Esophagus muscularis mucosa (tissue), 4 donors: ENCODE results near the gene TFAP2A. TPM values are rescaled to one million over a fixed set of nuclear protein-coding genes. Genes with fewer than 3 reads are reported as not detected.
A peak's percentile ranks its signal among the peaks of the same experiment; 100 is the strongest.

Source experiments
- DNase-seq: peaks from one replicate; pipeline ENCODE4 v3.0.0-alpha.2; 2017; ENCODE audit errors: extremely low spot score
- H3K27ac ChIP-seq, 4 donors: fragments of 200-600 bp; sonication (generic); replicated peaks in 1 of 4; 1 replicate in 3 of 4; 2 replicates in 1 of 4; pipeline ENCODE4 v1.5.1; 2016 to 2019; ENCODE audit warnings: mild to moderate bottlenecking in 1 of 4
- H3K27me3 ChIP-seq, 4 donors: fragments of 200-600 bp; sonication (generic); one replicate each; pipeline versions ENCODE4 v1.5.1 to v1.6.0; 2016 to 2019
- H3K36me3 ChIP-seq, 4 donors: fragments of 200-600 bp; sonication (generic); one replicate each; pipeline ENCODE4 v1.5.1; 2016 to 2019
- H3K4me1 ChIP-seq, 4 donors: fragments of 200-600 bp; sonication (generic); one replicate each; pipeline ENCODE4 v1.5.1; 2016 to 2019
- H3K4me3 ChIP-seq, 4 donors: fragments of 200-600 bp; sonication (generic); 1 replicate in 2 of 4; 2 replicates in 2 of 4; pipeline ENCODE4 v1.5.1; 2016 to 2019; ENCODE audit warnings: mild to moderate bottlenecking in 4 of 4, moderate library complexity in 1 of 4
- H3K9me3 ChIP-seq, 4 donors: fragments of 200-600 bp; sonication (generic); 1 replicate in 3 of 4; 2 replicates in 1 of 4; pipeline ENCODE4 v1.5.1; 2016 to 2019
- CTCF ChIP-seq, 3 experiments: fragments of 200-600 bp in 2 of 3; fragments of 450-650 bp in 1 of 3; sonication (generic) in 2 of 3; IDR thresholded peaks; one replicate each; pipeline ENCODE4 v1.5.1; 2017 to 2019; ENCODE audit warnings: antibody characterized with exemption in 3 of 3, mild to moderate bottlenecking in 2 of 3, moderate library complexity in 1 of 3
- EP300 ChIP-seq: sonication (generic); formaldehyde crosslinking; IDR thresholded peaks from one replicate; pipeline ENCODE4 v1.6.1; 2017; ENCODE audit warnings: antibody characterized with exemption
- POLR2A ChIP-seq: fragments of 450-650 bp; IDR thresholded peaks from one replicate; pipeline ENCODE4 v1.6.1; 2017; ENCODE audit warnings: antibody characterized with exemption, moderate library complexity, mild to moderate bottlenecking, low read depth
- POLR2AphosphoS5 ChIP-seq, 2 donors: sonication (generic); formaldehyde crosslinking; IDR thresholded peaks; one replicate each; pipeline ENCODE4 v1.6.1; 2017; ENCODE audit warnings: antibody characterized with exemption in 2 of 2
- WGBS: methylation state at CpG from one replicate; pipeline ENCODE4 v1.1.5; 2018; 5-methylcytosine and 5-hydroxymethylcytosine counted together
- intact Hi-C: fragments of 100-400 bp; cut with DNase I; formaldehyde crosslinking; loops from one replicate; pipeline ENCODE4 v1.15.1; 2023
- total RNA-seq, 4 donors: library from RNA; depleted of rRNA; stranded (reverse); fragments of >200 nt; gene quantifications; one replicate each; pipeline versions ENCODE4 v1.1.0 to v1.2.1, GENCODE V29; 2016

TFAP2A gene
- 1 to 10 TPM in 3 of 4 donors, under 1 TPM in 1; 0.69 to 3.0 (median 1.3) TPM for total RNA-seq

GRCh38 chr6:10414756-10415616, at the start of gene TFAP2A:
Gene TFAP2A, minus strand, starts transcription at chr6:10415074. Its CDS starts 83 bp downstream, at chr6:10414991.
- Histone ChIP-seq H3K36me3 (no peaks in the 10 kb centered on the region), H3K9me3 (no peaks in the 10 kb centered on the region), H3K27me3 (peaks cover 14 to 100% (median 82%) of the 10 kb centered on the region in 4 donors), H3K4me3 (peak within 1 kb of the TSS; percentile 62 to 78 (median 65)), H3K4me1 (peaks cover 42 to 83% (median 62%) of the 10 kb centered on the region in 4 donors), H3K27ac (no peak within 1 kb of the TSS)
- intact Hi-C loops: no loop called here
- 4% methylated on average over 52 of the region's 58 CpGs for WGBS
- no peak for DNase-seq
- TF ChIP-seq CTCF (IDR thresholded peaks at IDR 0.05): peak in 1 of 3 experiments; percentile 12
- no peak for TF ChIP-seq POLR2A

DNA sequence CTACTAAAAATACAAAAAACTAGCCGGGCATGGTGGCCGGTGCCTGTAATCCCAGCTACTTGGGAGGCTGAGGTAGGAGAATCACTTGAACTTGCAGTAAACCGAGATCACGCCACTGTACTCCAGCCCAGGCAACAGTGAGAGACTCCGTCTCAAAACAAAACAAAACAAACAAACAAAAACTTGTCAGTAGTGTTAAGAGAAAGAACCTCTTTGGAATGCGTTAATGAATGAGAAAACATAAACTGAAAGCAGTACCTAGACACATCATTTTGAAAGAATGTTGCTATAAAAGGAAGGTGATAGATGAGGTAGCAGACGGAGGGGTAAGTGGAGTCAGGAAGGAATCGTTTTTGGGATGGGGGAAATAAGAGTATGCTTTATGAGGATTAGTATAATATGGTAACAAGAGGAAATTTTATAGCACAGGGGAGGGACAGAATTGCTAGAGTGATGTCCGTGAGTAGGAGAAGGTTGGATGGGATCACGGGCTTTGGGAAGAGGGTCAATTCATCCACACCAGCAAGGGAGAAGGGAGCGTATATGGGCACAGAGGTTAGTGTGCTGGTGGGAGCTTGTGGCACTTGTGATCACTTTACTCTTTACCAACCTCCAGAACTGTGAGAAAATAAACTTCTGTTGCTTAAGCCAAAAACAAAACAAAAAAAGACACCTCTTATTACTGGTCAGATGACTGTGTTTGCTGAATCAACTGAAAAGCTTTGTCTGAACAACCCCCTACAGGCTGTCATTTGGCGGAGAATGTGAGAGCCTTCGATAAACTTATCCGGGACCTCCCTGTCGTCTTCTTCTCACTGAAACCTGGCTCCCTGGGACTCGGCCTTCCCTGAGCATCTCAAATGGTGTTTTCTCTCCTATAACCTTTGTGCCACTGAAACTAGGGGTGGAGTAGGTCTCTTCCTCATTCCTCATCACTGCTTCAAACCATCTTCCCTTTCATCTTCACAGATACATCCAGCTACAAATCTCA, 48.9 kb upstream of the TFAP2A start:
- Histone ChIP-seq H3K9me3 (no peaks in the 10 kb centered on the region), H3K27me3 (peaks cover 0 to 34% (median 0%) of the 10 kb centered on the region in 4 donors), H3K4me3 (no peak overlapping the region), H3K36me3 (no peaks in the 10 kb centered on the region), H3K27ac (no peak overlapping the region), H3K4me1 (no peaks in the 10 kb centered on the region)
- WGBS: 57% methylated on average over 16 of the region's 16 CpGs
- intact Hi-C loops: no loop called here
- no peak for TF ChIP-seq EP300
- no peak for DNase-seq

- 89% methylated on average over 12 of the region's 12 CpGs for WGBS
- peaks cover 0 to 26% (median 0%) of the 10 kb centered on the region in 4 donors for H3K27me3 ChIP-seq
- intact Hi-C loops: no loop called here
- no peak for DNase-seq
- no peak overlapping the region for H3K4me3 ChIP-seq
- no peaks in the 10 kb centered on the region for H3K9me3 ChIP-seq
- no peak overlapping the region for H3K27ac ChIP-seq
- no peaks in the 10 kb centered on the region for H3K4me1 ChIP-seq
- TF ChIP-seq EP300: no peak
- no peak for TF ChIP-seq POLR2A
- TF ChIP-seq POLR2AphosphoS5 (IDR thresholded peaks at IDR 0.05): no peak
- TF ChIP-seq CTCF (IDR thresholded peaks at IDR 0.05): no peak
- H3K36me3 ChIP-seq: no peaks in the 10 kb centered on the region
Observed at GRCh38 chr6:10463040-10463439, 48.2 kb upstream of the TFAP2A start.

GRCh38 chr6:10461850-10462249, 47.0 kb upstream of the TFAP2A start:
- no peak overlapping the region for H3K27ac ChIP-seq
- H3K9me3 ChIP-seq: no peaks in the 10 kb centered on the region
- DNase-seq: no peak
- TF ChIP-seq POLR2A: no peak
- no peak for TF ChIP-seq CTCF (IDR thresholded peaks at IDR 0.05)
- no peak for TF ChIP-seq EP300
- TF ChIP-seq POLR2AphosphoS5 (IDR thresholded peaks at IDR 0.05): no peak
- no peaks in the 10 kb centered on the region for H3K36me3 ChIP-seq
- H3K4me1 ChIP-seq: no peaks in the 10 kb centered on the region
- H3K4me3 ChIP-seq: no peak overlapping the region
- intact Hi-C loops: no loop called here
- H3K27me3 ChIP-seq: peaks cover 0 to 15% (median 0%) of the 10 kb centered on the region in 4 donors
- 72% methylated on average over 1 of the region's 1 CpG for WGBS

DNA sequence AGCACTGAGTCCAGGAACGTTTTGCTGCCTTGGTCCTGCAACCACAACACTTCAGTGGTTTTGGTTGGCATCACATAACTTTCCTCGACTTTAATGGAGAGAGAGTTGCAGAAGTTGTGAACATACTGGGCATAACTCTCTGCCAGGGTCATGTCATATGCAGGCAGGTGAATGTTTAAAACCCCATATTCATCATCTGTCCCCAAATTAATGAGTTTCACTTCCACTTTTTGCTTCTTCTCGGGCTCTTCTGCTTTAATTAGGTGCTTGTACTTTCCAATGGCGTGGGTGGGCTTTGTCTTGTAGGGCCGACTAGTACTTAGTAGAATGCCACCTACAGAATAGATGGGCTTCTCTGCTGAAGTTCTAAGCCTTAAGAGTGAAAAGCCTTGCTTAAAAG, 45.2 kb upstream of the TFAP2A start:
- Histone ChIP-seq H3K4me1 (no peaks in the 10 kb centered on the region), H3K36me3 (no peaks in the 10 kb centered on the region), H3K4me3 (no peak overlapping the region), H3K27ac (no peak overlapping the region), H3K9me3 (no peaks in the 10 kb centered on the region), H3K27me3 (peaks cover 0 to 11% (median 0%) of the 10 kb centered on the region in 4 donors)
- intact Hi-C loops: no loop called here
- 72% methylated on average over 5 of the region's 5 CpGs for WGBS
- no peak for DNase-seq
- no peak for TF ChIP-seq POLR2AphosphoS5 (IDR thresholded peaks at IDR 0.05)
- no peak for TF ChIP-seq POLR2A
- no peak for TF ChIP-seq EP300
- TF ChIP-seq CTCF (IDR thresholded peaks at IDR 0.05): no peak
